GM21367 (cell line): ENCODE measurements around the gene DNAJC4.

Experiments used
- ATAC-seq: cut with Tn5 transposase; IDR thresholded peaks from one replicate; pipeline ENCODE4 v1.9.1; 2021; ENCODE audit not compliant: unreplicated experiment

Gene DNAJC4

DNA sequence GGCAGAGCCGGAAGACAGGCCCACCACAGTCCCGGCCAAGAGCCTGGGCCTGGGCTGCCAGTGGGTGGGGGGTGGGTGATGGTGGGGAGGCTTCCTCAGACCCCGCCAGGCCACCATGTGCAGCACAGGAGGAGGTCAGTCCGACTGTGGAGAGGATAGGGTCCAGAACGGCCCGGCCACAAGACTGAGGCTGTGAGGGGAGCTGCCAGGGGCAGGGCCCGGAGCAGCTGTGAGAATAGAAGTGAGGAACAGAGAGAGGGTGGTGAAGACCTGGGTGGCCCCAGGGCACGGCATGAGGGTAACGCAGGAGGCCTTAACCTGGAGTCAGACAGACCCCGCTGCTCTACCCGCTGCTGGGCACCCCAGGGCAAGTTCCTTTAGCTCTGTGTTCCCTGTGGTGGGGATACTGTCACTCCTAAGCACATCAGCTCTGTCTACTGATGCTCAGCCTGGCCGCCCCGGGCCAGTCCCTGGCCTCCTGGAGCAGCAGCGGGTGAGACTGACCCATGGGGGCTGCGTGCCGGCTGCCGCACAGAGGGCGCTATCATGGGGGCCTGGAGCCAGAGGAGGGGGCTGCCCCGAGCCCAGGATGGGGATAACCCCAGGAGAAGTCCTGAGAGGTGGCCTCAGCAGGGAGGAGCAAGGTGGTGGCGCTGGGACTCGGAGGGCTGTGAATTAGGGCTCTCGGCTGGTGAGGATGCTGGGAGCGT is 22.1 kb upstream of the DNAJC4 start:
- ATAC-seq = no peak

DNA sequence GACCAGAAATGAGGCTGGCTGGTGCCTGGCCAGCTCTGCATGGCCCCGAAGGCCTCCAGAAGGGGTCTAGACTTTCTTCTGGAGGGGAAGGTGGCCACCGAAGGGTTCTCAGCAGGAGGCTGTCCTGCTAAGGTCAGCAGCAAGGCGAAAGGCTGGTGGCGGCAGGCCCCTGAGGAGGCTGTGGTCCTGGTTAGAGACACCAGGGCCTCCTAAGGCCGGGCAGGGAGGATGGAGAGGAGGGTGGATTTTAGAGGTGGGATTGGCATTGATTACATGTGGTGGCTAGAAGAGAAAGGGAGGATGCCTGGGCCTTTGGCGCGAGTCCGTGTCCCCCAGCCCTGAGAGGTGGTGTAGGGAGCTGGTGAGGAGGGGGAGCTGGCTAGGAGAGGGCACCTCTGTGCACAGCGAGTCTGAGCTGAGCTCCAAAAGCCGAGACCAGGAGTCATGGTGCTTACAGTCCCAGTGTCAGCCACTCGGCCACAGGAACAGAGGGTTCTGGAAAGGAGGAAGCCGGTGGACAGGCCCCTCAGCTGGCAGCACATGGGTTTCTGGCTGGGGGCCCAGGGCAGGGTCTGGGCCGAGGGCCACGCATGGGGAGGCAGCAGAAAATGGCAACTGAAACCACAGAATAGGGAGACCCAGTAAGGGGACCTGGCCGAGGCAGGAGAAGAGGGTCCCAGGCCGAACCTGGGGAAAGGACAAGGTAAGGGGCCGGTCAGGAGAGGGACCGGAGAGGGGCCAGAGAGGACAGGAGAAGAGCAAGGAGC is 21.4 kb upstream of the DNAJC4 start:
- ATAC-seq = no peak

DNA sequence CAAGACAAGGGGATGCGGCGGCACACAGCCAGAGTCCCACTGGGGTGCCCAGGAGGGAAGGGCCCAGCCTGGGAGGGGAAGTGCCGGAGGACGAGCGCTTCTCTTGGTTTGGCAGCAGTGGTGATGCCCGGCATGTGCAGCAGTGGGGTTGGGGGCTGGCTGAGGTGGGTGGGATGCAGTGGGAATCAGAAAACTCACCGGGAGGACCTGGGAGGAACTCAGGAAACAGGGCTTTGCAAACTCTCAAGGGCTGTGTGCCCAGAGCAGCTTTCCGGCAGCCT is 20.8 kb upstream of the DNAJC4 start:
- no peak for ATAC-seq

DNA sequence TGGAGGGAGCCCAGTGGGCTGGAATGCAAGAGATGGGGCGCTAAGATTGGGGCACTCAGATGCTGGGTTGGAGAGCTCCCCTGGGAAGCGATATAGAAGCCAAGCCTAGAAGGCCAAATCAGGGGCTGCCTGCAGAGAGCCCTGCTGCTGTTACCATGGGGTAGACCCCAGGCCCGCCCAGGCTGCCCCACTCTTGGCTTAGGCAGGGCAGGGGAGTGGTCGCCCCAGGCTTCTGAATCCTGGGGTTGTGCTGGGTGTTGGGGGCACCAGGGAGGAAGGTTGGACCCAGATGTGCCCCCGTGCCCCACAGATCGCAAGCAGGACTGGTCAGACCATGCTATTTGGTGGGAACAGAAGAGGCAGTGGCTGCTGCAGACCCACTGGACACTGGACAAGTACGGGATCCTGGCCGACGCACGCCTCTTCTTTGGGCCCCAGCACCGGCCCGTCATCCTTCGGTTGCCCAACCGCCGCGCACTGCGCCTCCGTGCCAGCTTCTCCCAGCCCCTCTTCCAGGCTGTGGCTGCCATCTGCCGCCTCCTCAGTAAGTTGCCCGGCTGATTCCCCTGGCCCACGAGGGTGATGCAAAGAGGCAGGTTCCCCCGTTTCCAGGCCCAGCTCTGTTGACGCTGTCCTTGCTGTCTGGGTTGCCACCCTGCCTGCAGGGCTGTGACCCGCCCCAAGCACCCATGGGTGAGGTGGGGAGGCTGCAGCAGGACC is 19.9 kb upstream of the DNAJC4 start:
- no peak for ATAC-seq

DNA sequence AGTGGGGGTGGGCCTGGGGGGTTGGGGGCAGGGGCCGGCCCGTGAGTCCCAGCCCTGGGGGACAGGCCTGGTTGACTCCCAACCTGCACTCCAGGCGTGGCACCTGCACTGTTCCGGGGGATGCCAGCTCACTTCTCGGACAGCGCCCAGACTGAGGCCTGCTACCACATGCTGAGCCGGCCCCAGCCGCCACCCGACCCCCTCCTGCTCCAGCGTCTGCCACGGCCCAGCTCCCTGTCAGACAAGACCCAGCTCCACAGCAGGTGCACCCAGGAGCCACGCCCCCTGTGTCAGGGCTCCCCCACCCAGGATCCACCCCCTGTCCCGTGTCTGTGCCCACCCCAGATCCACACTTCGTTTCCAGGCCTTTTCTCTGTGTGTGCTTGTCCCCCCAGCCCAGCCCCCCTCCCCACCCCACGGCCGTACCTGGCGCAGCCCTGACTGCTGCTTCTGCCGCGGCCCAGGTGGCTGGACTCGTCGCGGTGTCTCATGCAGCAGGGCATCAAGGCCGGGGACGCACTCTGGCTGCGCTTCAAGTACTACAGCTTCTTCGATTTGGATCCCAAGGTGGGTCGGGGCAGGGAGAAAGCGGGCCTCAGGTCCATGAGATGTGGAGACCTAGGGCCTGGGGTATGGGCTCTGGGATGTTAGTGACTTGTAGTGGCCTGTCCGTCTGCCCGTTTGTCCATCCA is 19.0 kb upstream of the DNAJC4 start:
- no peak for ATAC-seq

DNA sequence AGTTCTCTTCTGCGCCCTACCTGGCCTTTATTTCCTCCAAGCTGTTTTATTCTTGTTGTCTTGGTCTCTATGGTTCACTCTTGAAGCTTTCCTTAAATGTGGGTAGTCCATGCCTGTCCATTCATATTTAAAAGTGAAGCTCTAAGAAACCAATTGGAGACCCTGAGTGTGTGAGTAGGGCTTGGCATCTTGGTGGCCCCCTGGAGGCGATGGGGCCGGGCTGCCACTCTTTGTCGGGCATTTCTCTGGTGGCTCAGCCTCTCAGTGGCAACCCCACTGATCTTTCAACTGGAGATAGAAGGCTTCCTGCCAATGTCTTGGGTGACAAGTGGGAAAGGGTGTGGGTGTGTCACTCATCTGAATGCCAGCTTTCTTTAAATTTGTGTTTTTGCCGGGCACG is 13.5 kb upstream of the DNAJC4 start:
- no peak for ATAC-seq

DNA sequence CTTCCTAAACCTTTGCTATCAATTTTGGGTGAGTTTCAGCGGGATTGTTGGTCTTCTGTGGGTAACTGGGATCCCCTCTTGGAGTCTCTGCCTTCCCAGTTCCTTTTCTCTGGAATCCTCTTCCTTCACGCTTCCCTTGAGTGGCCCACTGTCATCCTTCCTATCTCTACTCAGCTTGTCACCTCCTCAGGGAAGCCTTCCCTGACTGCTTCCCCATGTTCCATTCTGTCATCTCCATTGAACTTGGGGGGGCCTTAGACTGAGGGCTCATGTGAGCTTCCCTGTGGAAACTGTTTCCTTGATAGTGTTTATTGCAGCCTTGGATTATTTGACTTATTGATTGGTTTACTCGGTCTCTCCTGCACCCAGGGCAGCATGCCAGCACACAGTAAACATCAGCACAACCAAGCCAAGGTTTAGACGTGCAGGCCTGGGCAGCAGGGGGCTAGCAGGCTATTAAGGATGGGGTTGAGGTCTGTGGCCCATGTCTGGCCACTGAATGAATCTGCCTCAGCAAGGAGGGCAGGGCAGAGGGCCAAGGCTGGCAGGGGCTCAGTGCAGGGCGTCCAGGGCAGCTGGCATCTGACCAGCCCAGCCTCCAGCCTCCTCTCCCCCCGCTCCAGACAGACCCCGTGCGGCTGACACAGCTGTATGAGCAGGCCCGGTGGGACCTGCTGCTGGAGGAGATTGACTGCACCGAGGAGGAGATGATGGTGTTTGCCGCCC is 11.6 kb upstream of the DNAJC4 start:
- ATAC-seq = no peak

DNA sequence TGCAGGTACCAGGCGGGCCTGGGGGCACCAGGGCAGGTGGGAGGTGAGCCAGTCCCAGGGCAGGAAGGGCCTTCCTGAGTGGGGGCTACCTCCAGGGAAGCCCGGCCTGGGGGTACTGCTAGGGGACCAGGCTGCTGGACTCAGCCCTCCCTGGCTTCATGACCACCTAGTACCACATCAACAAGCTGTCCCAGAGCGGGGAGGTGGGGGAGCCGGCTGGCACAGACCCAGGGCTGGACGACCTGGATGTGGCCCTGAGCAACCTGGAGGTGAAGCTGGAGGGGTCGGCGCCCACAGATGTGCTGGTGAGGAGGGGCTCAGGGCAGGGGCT is 11.0 kb upstream of the DNAJC4 start:
- no peak for ATAC-seq

DNA sequence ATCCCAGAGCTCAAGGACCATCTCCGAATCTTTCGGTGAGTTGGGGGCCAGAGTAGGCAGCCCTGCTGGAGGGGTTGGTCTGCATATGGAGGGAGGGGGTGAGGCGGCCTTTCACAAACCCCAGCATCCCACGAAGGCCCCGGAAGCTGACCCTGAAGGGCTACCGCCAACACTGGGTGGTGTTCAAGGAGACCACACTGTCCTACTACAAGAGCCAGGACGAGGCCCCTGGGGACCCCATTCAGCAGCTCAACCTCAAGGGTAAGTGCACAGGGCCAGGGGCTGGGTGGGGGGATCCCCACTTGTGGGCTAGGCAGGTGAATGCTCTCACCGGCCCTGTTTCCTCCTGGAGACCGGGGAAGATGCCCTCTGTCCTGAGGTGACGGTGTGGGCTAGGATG is 10.6 kb upstream of the DNAJC4 start:
- no peak for ATAC-seq

DNA sequence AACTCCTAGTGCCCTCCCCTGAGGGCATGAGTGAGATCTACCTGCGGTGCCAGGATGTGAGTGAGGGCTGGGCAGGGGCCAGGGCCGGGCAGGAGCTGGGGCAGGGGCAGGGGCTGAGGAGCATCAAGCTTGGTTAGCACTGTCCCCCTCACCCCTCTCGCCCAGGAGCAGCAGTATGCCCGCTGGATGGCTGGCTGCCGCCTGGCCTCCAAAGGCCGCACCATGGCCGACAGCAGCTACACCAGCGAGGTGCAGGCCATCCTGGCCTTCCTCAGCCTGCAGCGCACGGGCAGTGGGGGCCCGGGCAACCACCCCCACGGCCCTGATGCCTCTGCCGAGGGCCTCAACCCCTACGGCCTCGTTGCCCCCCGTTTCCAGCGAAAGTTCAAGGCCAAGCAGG is 10.1 kb upstream of the DNAJC4 start:
- ATAC-seq = no peak

DNA sequence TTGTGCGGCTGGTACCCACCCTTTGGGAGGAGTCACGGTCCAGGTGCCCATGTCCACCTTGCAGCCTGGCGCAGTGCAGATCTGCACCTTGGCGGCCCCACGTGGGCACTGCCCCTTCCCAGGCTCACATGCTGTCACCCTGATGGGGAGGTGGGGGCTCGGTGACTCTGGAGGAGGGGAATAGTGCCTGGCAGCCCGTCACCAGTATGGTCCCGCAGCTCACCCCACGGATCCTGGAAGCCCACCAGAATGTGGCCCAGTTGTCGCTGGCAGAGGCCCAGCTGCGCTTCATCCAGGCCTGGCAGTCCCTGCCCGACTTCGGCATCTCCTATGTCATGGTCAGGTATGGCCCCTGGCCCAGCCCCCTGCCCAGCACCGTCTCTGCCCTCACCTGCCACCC is 9.6 kb upstream of the DNAJC4 start:
- ATAC-seq = no peak

DNA sequence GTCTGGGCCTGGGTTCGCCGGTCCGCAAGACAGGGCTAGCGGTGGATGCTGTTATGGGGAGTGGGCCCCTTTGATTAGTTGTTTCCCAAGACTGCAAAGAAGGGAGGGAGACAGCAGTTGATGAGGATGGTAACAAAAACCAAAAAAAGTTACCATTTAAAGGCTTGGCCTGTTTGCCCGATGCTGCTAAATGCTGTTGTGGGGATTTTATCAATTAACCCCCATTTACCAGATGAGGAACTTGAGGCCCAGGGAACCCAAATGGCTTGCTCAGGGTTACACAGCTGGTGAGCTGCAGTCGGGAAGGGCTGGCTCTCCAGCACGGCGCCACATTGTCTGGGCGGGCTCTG is 7.7 kb upstream of the DNAJC4 start:
- no peak for ATAC-seq

DNA sequence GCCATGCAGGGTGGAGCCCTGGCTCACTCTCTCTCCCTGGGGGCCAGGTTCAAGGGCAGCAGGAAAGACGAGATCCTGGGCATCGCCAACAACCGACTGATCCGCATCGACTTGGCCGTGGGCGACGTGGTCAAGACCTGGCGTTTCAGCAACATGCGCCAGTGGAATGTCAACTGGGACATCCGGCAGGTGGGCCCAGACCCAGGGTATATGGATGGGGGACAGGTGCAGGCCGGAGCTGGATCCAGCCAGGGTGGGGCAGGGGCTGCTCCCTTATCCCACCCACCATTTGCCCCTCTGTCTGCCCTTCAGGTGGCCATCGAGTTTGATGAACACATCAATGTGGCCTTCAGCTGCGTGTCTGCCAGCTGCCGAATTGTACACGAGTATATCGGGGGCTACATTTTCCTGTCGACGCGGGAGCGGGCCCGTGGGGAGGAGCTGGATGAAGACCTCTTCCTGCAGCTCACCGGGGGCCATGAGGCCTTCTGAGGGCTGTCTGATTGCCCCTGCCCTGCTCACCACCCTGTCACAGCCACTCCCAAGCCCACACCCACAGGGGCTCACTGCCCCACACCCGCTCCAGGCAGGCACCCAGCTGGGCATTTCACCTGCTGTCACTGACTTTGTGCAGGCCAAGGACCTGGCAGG is 7.2 kb upstream of the DNAJC4 start:
- no peak for ATAC-seq

DNA sequence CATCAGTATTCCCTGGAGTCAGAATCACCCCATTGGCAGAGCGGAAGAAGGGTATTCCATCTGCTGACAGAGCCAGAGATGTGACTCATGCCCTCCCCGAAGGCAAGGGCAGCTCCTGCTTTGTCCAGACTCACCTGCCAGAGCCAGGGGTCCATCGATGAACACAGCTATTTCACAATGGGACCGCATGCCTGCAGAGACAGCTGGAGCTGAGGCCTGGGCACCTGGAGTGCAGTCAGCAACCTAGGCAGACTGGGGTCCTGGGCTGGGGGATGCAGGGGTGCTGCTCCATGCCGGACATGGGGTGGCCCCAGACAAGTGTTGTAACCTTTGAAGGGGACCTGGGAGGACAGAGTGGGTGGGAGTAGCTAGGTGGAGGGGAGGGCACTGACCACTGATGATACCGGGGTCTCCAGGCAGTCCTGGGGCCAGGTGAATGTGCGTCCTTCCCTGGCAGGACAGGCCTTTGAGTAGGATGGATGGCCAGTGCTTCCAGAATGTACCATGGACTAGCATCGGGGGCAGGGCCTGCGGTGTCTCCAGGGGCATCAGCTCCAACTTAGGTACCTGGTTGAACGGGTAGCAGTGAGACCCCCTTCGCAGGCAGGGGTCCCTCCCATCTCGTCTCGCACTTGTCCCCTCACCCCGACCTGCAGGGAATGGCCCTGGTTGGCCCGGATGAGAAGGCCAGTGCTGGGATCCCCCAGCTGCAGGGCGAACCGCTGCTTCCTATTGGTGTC is 6.0 kb upstream of the DNAJC4 start:
- no peak for ATAC-seq

DNA sequence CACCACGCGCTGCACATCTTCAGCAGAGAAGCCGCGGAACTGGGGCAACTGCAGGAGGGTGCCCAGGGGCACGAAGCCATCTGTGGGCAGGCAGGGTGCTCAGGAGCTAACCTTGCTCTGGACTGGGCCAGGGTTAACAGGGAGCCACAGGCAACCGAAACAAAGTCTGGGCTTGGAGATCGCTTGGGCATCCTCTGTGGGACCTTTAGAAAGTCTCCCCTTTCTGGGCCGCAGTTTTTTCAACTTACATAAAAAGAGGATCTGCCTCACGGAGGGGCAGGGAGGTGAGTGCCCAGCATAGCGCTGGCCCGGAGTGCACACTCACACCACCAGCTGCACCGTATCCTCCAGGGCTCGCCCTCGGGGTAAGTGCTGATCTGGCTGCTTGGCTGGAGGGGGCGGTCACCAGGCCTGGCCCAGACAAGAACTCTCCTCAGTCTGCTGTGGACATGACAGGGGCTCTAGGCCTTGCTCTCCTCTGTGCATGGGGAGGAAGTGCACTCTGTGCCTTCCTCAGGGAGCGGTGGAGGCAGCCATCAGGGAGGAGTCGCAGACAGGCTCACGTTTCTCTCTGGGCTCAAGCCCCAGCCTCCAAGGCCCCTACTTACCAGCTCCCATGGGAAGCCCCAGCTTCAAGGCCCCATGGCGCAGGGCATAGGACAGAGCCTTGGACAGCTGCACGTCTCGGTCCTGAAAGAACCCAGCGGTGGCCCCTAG is 5.3 kb upstream of the DNAJC4 start:
- no peak for ATAC-seq

DNA sequence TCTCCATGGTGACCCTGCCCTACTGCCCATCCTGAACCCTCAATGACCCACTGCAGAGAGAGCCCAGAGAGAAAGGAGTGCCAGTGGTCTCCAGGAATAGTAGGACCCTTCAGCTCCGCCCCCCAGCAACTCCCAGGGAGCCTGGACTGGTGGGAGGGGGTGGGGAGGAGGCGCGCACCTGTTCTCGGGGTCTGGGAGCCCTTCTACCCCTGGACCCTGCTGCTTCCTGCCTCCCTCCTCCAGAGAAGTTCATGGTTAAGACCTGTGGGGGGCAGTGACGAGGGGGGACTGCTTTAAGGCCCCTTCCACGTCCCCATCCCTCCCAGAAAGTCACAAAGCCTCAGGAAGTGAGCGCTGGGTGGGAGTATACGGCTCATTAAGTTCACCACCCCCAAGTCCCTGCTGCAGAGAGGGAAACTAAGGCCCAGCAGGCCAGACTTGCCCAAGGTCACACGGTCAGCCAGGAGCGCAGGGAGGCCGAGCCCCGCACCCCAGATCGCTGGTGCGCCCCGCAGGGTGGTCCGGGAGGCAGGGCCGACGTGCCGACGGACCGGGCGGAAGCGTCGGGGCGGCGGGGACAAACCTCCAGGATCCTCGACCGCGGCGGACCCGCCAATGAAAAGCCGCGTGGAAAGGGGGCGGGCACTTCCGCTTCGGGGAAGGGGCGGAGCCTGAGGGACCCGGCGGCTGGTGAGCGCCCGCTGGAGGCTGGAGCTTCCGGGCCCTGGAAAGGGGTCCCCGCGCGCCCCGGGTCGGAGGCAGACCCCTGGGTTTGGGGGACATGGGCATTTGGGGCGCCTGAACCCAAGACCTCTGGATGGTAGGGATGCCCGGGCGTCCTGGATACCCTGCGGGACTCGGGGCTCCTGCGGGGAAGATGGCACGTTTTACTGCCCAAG is 4.5 kb upstream of the DNAJC4 start, which contains the start of the genes NUDT22 and TRPT1:
Gene NUDT22, plus strand, starts transcription at position 667 of the 899 bp plus-strand sequence. CDS start 379 bp downstream, outside the sequence.
Gene TRPT1, minus strand, starts transcription at position 579 of the 899 bp plus-strand sequence. Its CDS starts 326 bp downstream, at position 253.
- no peak for ATAC-seq

DNA sequence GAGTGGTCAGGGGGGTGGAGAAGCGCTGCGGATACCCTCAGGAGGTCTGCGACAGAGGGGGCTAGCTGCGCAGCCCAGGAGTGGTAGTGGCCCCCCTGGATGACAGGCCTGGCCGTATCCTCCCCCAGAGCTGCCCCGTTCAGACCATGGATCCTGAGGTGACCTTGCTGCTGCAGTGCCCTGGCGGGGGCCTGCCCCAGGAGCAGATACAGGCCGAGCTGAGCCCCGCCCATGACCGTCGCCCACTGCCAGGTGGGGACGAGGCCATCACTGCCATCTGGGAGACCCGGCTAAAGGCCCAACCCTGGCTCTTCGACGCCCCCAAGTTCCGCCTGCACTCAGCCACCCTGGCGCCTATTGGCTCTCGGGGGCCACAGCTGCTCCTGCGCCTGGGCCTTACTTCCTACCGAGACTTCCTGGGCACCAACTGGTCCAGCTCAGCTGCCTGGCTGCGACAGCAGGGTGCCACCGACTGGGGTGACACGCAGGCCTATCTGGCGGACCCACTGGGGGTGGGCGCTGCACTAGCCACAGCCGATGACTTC is 3.8 kb upstream of the DNAJC4 start:
- ATAC-seq = no peak

DNA sequence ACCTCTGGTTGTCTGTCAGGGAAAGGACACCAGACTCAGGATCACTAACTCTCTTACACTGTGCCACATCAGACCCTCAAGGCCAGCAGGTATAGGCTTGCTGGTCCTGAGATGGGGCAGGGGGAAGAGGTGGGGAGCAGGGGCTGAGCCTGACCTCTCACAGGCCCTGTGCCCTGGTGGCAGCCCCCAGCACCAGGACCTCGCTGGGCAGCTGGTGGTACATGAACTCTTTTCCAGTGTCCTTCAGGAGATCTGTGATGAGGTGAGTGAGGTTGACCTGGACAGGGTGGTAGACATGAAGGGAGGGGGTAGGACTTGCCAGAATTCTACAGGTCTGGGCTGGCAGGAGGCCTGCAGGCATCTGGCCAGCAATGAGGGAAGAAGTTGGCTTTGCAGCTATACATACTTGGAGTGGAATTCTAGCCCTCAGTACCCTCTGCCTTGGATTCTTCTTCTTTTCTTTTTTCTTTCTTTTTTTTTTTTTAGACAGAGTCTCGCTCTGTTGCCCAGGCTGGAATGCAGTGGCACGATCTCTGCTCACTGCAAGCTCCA is 2.9 kb upstream of the DNAJC4 start:
- ATAC-seq = no peak
